Fibroblast of villous mesenchyme (primary cell): ENCODE measurements around the gene KIF23. TPM values are rescaled to one million over a fixed set of nuclear protein-coding genes. Genes with fewer than 3 reads are reported as not detected.
A peak's percentile ranks its signal among the peaks of the same experiment; 100 is the strongest.
"Not testable (repeated sequence)": the region's sequence is repeated elsewhere in the genome, so short reads cannot be mapped to it uniquely, and the experiment has no call there.

Experiments used
- DNase-seq: peaks from one replicate; pipeline ENCODE4 v3.0.0-alpha.2; 2010; ENCODE audit warnings: low read depth
- H3K4me3 ChIP-seq: 2 replicates; pipeline ENCODE4 v1.5.1; 2011; ENCODE audit warnings: low read depth, mild to moderate bottlenecking, low read length
- CTCF ChIP-seq: IDR thresholded peaks from 2 replicates; pipeline ENCODE4 v1.5.1; 2012; ENCODE audit warnings: low read depth, mild to moderate bottlenecking, low read length; ENCODE audit not compliant: insufficient read depth
- total RNA-seq: library from RNA; depleted of rRNA; stranded (reverse); fragments of >200 nt; gene quantifications from 2 replicates; pipeline ENCODE4 v1.2.3, GENCODE V29; 2012

Gene KIF23
- total RNA-seq, 1 donor: 60.5 TPM

- DNase-seq: no peak
- H3K4me3 ChIP-seq: no peak overlapping the region
- TF ChIP-seq CTCF: peak; percentile 42
These were observed 33.9 kb upstream of the KIF23 start for GRCh38 chr15:69380100-69380725.

GRCh38 chr15:69380726-69381105 is 33.4 kb upstream of the KIF23 start:
- no peak overlapping the region for H3K4me3 ChIP-seq
- DNase-seq: no peak
- TF ChIP-seq CTCF: no peak

GRCh38 chr15:69382176-69382575 is 32.0 kb upstream of the KIF23 start:
- DNase-seq, H3K4me3 ChIP-seq: not testable (repeated sequence)

GRCh38 chr15:69384066-69384465 is 30.1 kb upstream of the KIF23 start:
- H3K4me3 ChIP-seq, DNase-seq: not testable (repeated sequence)

- no peak for TF ChIP-seq CTCF
- DNase-seq: no peak
- H3K4me3 ChIP-seq: no peak overlapping the region
These were observed 29.2 kb upstream of the KIF23 start for GRCh38 chr15:69384626-69385598.

- no peak for TF ChIP-seq CTCF
- no peak overlapping the region for H3K4me3 ChIP-seq
- DNase-seq: no peak
These were observed 28.3 kb upstream of the KIF23 start for GRCh38 chr15:69385831-69386230.

- no peak for TF ChIP-seq CTCF
- H3K4me3 ChIP-seq: no peak overlapping the region
- DNase-seq: no peak
These were observed 27.9 kb upstream of the KIF23 start for GRCh38 chr15:69386284-69386683.
